Measurements from ENCODE around the gene COPS2.

- TF ChIP-seq CTCF (IDR thresholded peaks at IDR 0.05), result no peak
- TF ChIP-seq POLR2A (IDR thresholded peaks at IDR 0.05), result no peak
Observed at GRCh38 chr15:49121901-49122300, 33.5 kb downstream of the COPS2 start.

Data from right lobe of liver (tissue), 4 donors.